ENCODE measurements around the gene CTSA. TPM values are rescaled to one million over a fixed set of nuclear protein-coding genes. Genes with fewer than 3 reads are reported as not detected.

The CTSA gene
- total RNA-seq, 1 donor from 2014 or later = 82.0 TPM

GRCh38 chr20:45933266-45934045, 42.3 kb downstream of the CTSA start:
- Histone ChIP-seq H3K4me3 (peak overlapping the region; percentile 73 to 95), H3K36me3 (peaks cover 13 to 14% of the 10 kb centered on the region in 2 donors), H3K4me1 (peaks cover 5 to 16% of the 10 kb centered on the region in 2 donors), H3K27me3 (no peaks in the 10 kb centered on the region), H3K9me3 (no peaks in the 10 kb centered on the region), H3K27ac (peak overlapping the region; percentile 98 to 100)
- intact Hi-C loops (cut with DNase I) = loop anchor here (1.0 to 5.0 kb wide), 7 partner anchors 22 to 755 kb away; partner anchors contain the start of genes ACOT8, CTSA, NEURL2 and TP53RK
- TF ChIP-seq CTCF (IDR thresholded peaks at IDR 0.05) = peak in 2 of 3 experiments; percentile 21
- peak; percentile 53 to 81 for DNase-seq (ENCODE audit: low spot score in 2 of 2)

GRCh38 chr20:45934046-45934585, 43.0 kb downstream of the CTSA start:
- TF ChIP-seq CTCF (IDR thresholded peaks at IDR 0.05) = no peak
- intact Hi-C loops (cut with DNase I) = loop anchor here (1.0 to 5.0 kb wide), 7 partner anchors 23 to 755 kb away; partner anchors contain the start of genes ACOT8, CTSA, NEURL2 and TP53RK
- peak overlapping the region; percentile 73 to 95 for H3K4me3 ChIP-seq
- H3K27ac ChIP-seq = peak overlapping the region; percentile 98 to 100
- no peaks in the 10 kb centered on the region for H3K9me3 ChIP-seq
- H3K27me3 ChIP-seq = no peaks in the 10 kb centered on the region
- peaks cover 5 to 16% of the 10 kb centered on the region in 2 donors for H3K4me1 ChIP-seq
- peaks cover 20 to 21% of the 10 kb centered on the region in 2 donors for H3K36me3 ChIP-seq
- no peak for DNase-seq (ENCODE audit: low spot score in 2 of 2)

GRCh38 chr20:45934586-45935415, 43.7 kb downstream of the CTSA start, which contains the start of gene PCIF1:
Gene PCIF1, plus strand, starts transcription at chr20:45934683. Its CDS starts 4,317 bp downstream, at chr20:45939000.
- no peaks in the 10 kb centered on the region for H3K9me3 ChIP-seq
- peaks cover 5 to 16% of the 10 kb centered on the region in 2 donors for H3K4me1 ChIP-seq
- no peak for TF ChIP-seq CTCF (IDR thresholded peaks at IDR 0.05)
- intact Hi-C loops (cut with DNase I) = loop anchor here (1.0 to 5.0 kb wide), 8 partner anchors 24 to 754 kb away; partner anchors contain the start of genes ACOT8, CTSA, NEURL2 and TP53RK
- H3K27ac ChIP-seq = peak within 1 kb of the TSS; percentile 98 to 100
- peak within 1 kb of the TSS; percentile 73 to 95 for H3K4me3 ChIP-seq
- peaks cover 27% of the 10 kb centered on the region in 2 donors for H3K36me3 ChIP-seq
- H3K27me3 ChIP-seq = no peaks in the 10 kb centered on the region
- DNase-seq (ENCODE audit: low spot score in 2 of 2) = peak; percentile 92 to 99

GRCh38 chr20:45935416-45936046, 44.4 kb downstream of the CTSA start:
- Histone ChIP-seq H3K4me1 (peaks cover 5 to 16% of the 10 kb centered on the region in 2 donors), H3K4me3 (peak overlapping the region; percentile 60 to 95), H3K27me3 (no peaks in the 10 kb centered on the region), H3K9me3 (no peaks in the 10 kb centered on the region), H3K36me3 (peaks cover 34 to 35% of the 10 kb centered on the region in 2 donors), H3K27ac (peak overlapping the region; percentile 98 to 100)
- intact Hi-C loops (cut with DNase I) = loop anchor here (1.0 to 2.0 kb wide), 4 partner anchors 37 to 753 kb away; partner anchors contain the start of genes ACOT8, TP53RK, ZNF335 and ZSWIM1
- no peak for TF ChIP-seq CTCF (IDR thresholded peaks at IDR 0.05)
- no peak for DNase-seq (ENCODE audit: low spot score in 2 of 2)

- TF ChIP-seq CTCF (IDR thresholded peaks at IDR 0.05) = no peak
- H3K4me1 ChIP-seq = peaks cover 5 to 16% of the 10 kb centered on the region in 2 donors
- H3K9me3 ChIP-seq = no peaks in the 10 kb centered on the region
- intact Hi-C loops (cut with DNase I) = no loop called here
- H3K27me3 ChIP-seq = no peaks in the 10 kb centered on the region
- DNase-seq (ENCODE audit: low spot score in 2 of 2) = no peak
- H3K36me3 ChIP-seq = peaks cover 54 to 56% of the 10 kb centered on the region in 2 donors
- H3K4me3 ChIP-seq = no peak overlapping the region
- H3K27ac ChIP-seq = no peak overlapping the region
Measured at GRCh38 chr20:45937765-45938164, 46.6 kb downstream of the CTSA start.
